Subcutaneous abdominal adipose tissue (tissue), 5 donors: ENCODE measurements around the gene RNF213.

ENCODE experiments used
- H3K27ac ChIP-seq: one replicate; pipeline ENCODE4 v1.7.0; 2013; ENCODE audit warnings: low read depth, mild to moderate bottlenecking, inconsistent platforms, low read length, moderate library complexity
- H3K27me3 ChIP-seq, 5 donors: one replicate each; pipeline ENCODE4 v1.7.0; 2013; ENCODE audit warnings: low read length in 5 of 5, inconsistent platforms in 1 of 5; ENCODE audit not compliant: control insufficient read depth in 5 of 5, insufficient read depth in 4 of 5
- H3K36me3 ChIP-seq, 5 donors: one replicate each; pipeline ENCODE4 v1.7.0; 2013; ENCODE audit warnings: low read length in 5 of 5; ENCODE audit not compliant: control insufficient read depth in 5 of 5, insufficient read depth in 5 of 5
- H3K4me1 ChIP-seq, 5 donors: one replicate each; pipeline ENCODE4 v1.7.0; 2013; ENCODE audit warnings: low read length in 5 of 5, mild to moderate bottlenecking in 3 of 5, moderate library complexity in 1 of 5; ENCODE audit not compliant: control insufficient read depth in 5 of 5, insufficient read depth in 5 of 5
- H3K4me3 ChIP-seq, 5 donors: one replicate each; pipeline ENCODE4 v1.7.0; 2013; ENCODE audit warnings: low read length in 5 of 5, low read depth in 1 of 5
- H3K9ac ChIP-seq, 5 donors: one replicate each; pipeline ENCODE4 v1.7.0; 2013; ENCODE audit warnings: low read length in 5 of 5, mild to moderate bottlenecking in 4 of 5, moderate library complexity in 3 of 5
- H3K9me3 ChIP-seq, 5 donors: one replicate each; pipeline ENCODE4 v1.7.0; 2013; ENCODE audit warnings: low read length in 5 of 5; ENCODE audit not compliant: control insufficient read depth in 5 of 5
- donor health status: healthy.
- donor health status: healthy.
- donor health status: healthy.
- donor health status: healthy.
- donor health status: healthy.

Gene RNF213

GRCh38 chr17:80289616-80290015 lies 29.0 kb downstream of the RNF213 start:
- peaks cover 0 to 78% (median 69%) of the 10 kb centered on the region in 5 donors for H3K36me3 ChIP-seq
- H3K9ac ChIP-seq, result no peak overlapping the region
- H3K27ac ChIP-seq, result no peak overlapping the region
- no peaks in the 10 kb centered on the region for H3K27me3 ChIP-seq
- peaks cover 3 to 21% (median 5%) of the 10 kb centered on the region in 5 donors for H3K4me1 ChIP-seq
- peaks cover 0 to 3% (median 0%) of the 10 kb centered on the region in 5 donors for H3K9me3 ChIP-seq
- no peak overlapping the region for H3K4me3 ChIP-seq

GRCh38 chr17:80290156-80290555 lies 29.5 kb downstream of the RNF213 start:
- Histone ChIP-seq H3K9me3 (peaks cover 0 to 3% (median 0%) of the 10 kb centered on the region in 5 donors), H3K27ac (no peak overlapping the region), H3K27me3 (no peaks in the 10 kb centered on the region), H3K4me1 (peaks cover 3 to 24% (median 8%) of the 10 kb centered on the region in 5 donors), H3K4me3 (no peak overlapping the region), H3K9ac (no peak overlapping the region), H3K36me3 (peaks cover 0 to 78% (median 71%) of the 10 kb centered on the region in 5 donors)

- Histone ChIP-seq H3K27ac (no peak overlapping the region), H3K4me3 (no peak overlapping the region), H3K4me1 (peaks cover 3 to 24% (median 8%) of the 10 kb centered on the region in 5 donors), H3K36me3 (peaks cover 0 to 87% (median 82%) of the 10 kb centered on the region in 5 donors), H3K27me3 (no peaks in the 10 kb centered on the region), H3K9me3 (peaks cover 0 to 3% (median 0%) of the 10 kb centered on the region in 5 donors), H3K9ac (no peak overlapping the region)
Observed at GRCh38 chr17:80291260-80291659, 30.6 kb downstream of the RNF213 start.

- Histone ChIP-seq H3K27ac (no peak overlapping the region), H3K4me3 (no peak overlapping the region), H3K9me3 (peaks cover 0 to 3% (median 0%) of the 10 kb centered on the region in 5 donors), H3K9ac (no peak overlapping the region), H3K36me3 (peaks cover 0 to 88% (median 87%) of the 10 kb centered on the region in 5 donors), H3K4me1 (peaks cover 3 to 24% (median 8%) of the 10 kb centered on the region in 5 donors), H3K27me3 (no peaks in the 10 kb centered on the region)
Observed at GRCh38 chr17:80291691-80292487, 31.2 kb downstream of the RNF213 start.

GRCh38 chr17:80292521-80292971 lies 31.9 kb downstream of the RNF213 start:
- peaks cover 0 to 90% (median 87%) of the 10 kb centered on the region in 5 donors for H3K36me3 ChIP-seq

GRCh38 chr17:80294210-80294609 lies 33.6 kb downstream of the RNF213 start:
- H3K27me3 ChIP-seq, result no peaks in the 10 kb centered on the region
- H3K36me3 ChIP-seq, result peaks cover 4 to 89% (median 87%) of the 10 kb centered on the region in 5 donors
- H3K4me3 ChIP-seq, result no peak overlapping the region
- peaks cover 0 to 3% (median 0%) of the 10 kb centered on the region in 5 donors for H3K9me3 ChIP-seq
- no peak overlapping the region for H3K9ac ChIP-seq
- H3K4me1 ChIP-seq, result peaks cover 0 to 11% (median 3%) of the 10 kb centered on the region in 5 donors
- H3K27ac ChIP-seq, result no peak overlapping the region

More at GRCh38 chr17:80292521-80292971, 31.9 kb downstream of the RNF213 start:
- Histone ChIP-seq H3K4me3 (no peak overlapping the region), H3K9me3 (peaks cover 0 to 3% (median 0%) of the 10 kb centered on the region in 5 donors), H3K9ac (no peak overlapping the region), H3K4me1 (peaks cover 0 to 24% (median 8%) of the 10 kb centered on the region in 5 donors), H3K27ac (no peak overlapping the region), H3K27me3 (no peaks in the 10 kb centered on the region)

- Histone ChIP-seq H3K4me1 (peaks cover 0 to 11% (median 3%) of the 10 kb centered on the region in 5 donors), H3K9ac (no peak overlapping the region), H3K36me3 (peaks cover 8 to 89% (median 88%) of the 10 kb centered on the region in 5 donors), H3K27me3 (no peaks in the 10 kb centered on the region), H3K27ac (no peak overlapping the region), H3K4me3 (no peak overlapping the region), H3K9me3 (peaks cover 0 to 3% (median 0%) of the 10 kb centered on the region in 5 donors)
Observed at GRCh38 chr17:80294653-80295052, 34.0 kb downstream of the RNF213 start.

- H3K9ac ChIP-seq, result peak overlapping the region in 1 of 5 donors; percentile 23
- peaks cover 12 to 89% (median 87%) of the 10 kb centered on the region in 5 donors for H3K36me3 ChIP-seq
- peaks cover 0 to 2% (median 0%) of the 10 kb centered on the region in 5 donors for H3K9me3 ChIP-seq
- no peak overlapping the region for H3K4me3 ChIP-seq
- no peaks in the 10 kb centered on the region for H3K27me3 ChIP-seq
- H3K4me1 ChIP-seq, result peaks cover 0 to 7% (median 3%) of the 10 kb centered on the region in 5 donors
- no peak overlapping the region for H3K27ac ChIP-seq
Observed at GRCh38 chr17:80295146-80295545, 34.5 kb downstream of the RNF213 start.

- Histone ChIP-seq H3K27me3 (no peaks in the 10 kb centered on the region), H3K9ac (no peak overlapping the region), H3K36me3 (peaks cover 12 to 89% (median 86%) of the 10 kb centered on the region in 5 donors), H3K4me3 (no peak overlapping the region), H3K4me1 (peaks cover 0 to 7% (median 0%) of the 10 kb centered on the region in 5 donors), H3K9me3 (no peaks in the 10 kb centered on the region), H3K27ac (no peak overlapping the region)
Observed at GRCh38 chr17:80295559-80295958, 34.9 kb downstream of the RNF213 start.

- peaks cover 17 to 89% (median 83%) of the 10 kb centered on the region in 5 donors for H3K36me3 ChIP-seq
- no peak overlapping the region for H3K4me3 ChIP-seq
- no peaks in the 10 kb centered on the region for H3K9me3 ChIP-seq
- H3K27ac ChIP-seq, result no peak overlapping the region
- no peak overlapping the region for H3K9ac ChIP-seq
- H3K4me1 ChIP-seq, result peaks cover 0 to 7% (median 0%) of the 10 kb centered on the region in 5 donors
- H3K27me3 ChIP-seq, result no peaks in the 10 kb centered on the region
Observed at GRCh38 chr17:80296221-80296620, 35.6 kb downstream of the RNF213 start.
